Activated CD4-positive, alpha-beta T cell treated with anti-CD3 and anti-CD28 coated beads, Interleukin-2, amount 50 U/mL, for 48 hours (primary cell): ENCODE measurements around the gene FXR2.

Experiments used
- DNase-seq, 2 experiments: peaks; one replicate each; pipeline ENCODE4 v3.0.0-alpha.2; 2020

FXR2 gene

DNA sequence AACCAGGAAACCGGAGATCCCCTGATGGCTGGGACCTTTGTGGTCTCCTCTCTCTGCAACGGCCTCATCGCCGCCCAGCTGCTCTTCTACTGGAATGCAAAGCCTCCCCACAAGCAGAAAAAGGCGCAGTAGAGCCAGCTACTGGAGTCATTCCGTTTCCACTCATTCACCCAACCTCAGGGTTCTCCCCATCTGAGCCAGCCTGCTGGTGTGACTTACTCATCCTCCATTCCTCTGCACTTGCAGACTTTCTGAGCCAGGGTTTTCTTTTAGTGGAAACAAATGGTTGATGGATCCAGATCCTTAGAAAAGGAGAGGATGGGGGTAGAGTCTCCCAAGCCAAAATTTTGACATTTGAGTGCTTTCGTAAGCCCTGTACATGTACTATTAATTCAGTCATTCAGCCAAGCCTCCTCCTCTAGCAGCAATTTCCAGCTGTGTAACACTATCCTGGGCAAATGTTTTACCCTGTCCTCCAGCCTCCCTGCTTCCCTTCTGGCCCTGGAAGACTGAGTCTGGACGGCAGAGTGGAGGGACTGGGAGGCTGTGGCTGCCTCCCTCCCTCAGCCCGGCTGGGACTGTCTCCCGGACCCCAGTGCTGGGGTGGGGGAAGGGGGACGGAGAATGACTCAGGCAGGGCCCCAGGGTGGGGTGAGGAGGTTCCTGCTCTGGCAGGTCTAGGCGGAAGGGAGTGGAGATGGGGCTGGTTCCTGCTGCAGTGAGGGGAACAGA lies 27.1 kb downstream of the FXR2 start:
- DNase-seq, result no peak

- no peak for DNase-seq
Observed at GRCh38 chr17:7586673-7587419, 27.9 kb downstream of the FXR2 start.

DNA sequence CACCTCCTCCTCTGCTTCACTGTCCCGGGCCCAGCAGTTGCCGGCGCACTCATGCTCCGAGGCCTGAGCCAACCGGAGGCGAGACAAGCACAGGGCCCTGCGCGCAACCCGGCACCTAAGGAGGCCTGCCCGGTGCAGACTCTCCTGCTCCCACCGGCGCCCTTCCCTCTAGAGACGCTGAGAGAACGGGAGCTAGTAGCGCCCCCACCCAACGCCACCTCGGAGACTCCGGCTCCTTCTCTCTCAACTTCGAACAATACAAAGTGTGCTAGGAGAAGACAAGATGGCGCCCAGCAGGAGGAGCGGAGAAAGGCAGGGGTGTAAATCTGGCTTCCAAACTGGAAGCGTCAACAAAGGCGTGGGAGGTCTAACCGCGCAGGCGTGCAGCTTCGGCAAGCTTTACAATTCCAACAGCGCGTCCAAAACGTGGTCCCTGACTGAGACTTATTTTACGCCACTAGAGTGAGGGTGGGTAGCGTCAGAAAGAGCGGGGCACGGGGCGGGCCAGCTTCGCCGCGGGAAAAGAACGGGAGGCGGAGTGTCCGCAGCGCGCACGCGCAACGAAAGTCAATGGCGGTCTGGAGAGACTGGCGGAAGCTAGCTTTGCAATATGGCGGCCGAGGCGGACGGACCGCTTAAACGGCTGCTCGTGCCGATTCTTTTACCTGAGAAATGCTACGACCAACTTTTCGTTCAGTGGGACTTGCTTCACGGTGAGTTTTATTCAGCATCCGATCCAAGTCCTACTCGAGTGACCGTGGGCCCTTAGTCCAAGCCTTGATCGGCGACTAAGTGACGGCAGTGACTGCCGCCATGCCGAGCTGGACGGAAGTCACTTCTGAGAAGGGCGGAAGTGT lies 31.2 kb downstream of the FXR2 start, which contains the start of gene MPDU1:
Gene MPDU1, plus strand, starts transcription at position 600 of the 857 bp plus-strand sequence. Its CDS starts 11 bp downstream, at position 611.
- peak; percentile 94 to 96 for DNase-seq

- DNase-seq, result no peak
Observed at GRCh38 chr17:7582396-7583252, 32.1 kb downstream of the FXR2 start.

DNA sequence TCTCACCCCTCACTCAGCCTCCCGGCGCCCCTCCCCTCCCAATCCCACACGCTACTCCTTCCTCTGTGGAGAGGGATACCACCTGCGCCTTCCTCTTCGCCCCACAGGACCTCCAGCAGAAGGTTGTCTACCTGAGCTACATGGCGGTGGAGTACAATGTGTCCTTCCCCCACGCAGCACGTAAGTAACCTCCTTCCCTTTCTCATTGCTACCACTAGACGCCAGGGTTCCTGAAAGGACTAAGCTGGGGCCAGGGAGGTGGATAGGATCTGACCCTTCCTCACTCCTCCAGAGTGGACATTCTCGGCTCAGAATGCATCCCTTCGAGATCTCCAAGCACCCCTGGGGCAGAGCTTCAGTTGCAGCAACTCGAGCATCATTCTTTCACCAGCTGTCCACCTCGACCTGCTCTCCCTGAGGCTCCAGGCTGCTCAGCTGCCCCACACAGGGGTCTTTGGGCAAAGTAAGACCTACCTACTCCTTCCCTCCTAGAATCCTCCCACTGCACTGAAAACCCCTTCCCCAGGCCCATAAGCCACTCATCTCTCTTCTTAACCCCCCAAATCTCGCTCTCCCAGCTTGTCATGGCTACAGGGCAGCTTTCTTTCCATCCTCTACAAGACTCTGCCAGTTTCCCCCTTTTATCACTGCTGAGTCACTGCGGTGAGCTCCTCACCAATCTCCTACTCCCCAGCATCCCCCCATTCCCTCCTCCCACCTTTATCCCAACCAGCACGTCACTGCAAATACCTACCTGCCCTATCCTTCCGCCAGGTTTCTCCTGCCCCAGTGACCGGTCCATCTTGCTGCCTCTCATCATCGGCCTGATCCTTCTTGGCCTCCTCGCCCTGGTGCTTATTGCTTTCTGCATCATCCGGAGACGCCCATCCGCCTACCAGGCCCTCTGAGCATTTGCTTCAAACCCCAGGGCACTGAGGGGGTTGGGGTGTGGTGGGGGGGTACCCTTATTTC lies 33.8 kb downstream of the FXR2 start:
- DNase-seq, result no peak

DNA sequence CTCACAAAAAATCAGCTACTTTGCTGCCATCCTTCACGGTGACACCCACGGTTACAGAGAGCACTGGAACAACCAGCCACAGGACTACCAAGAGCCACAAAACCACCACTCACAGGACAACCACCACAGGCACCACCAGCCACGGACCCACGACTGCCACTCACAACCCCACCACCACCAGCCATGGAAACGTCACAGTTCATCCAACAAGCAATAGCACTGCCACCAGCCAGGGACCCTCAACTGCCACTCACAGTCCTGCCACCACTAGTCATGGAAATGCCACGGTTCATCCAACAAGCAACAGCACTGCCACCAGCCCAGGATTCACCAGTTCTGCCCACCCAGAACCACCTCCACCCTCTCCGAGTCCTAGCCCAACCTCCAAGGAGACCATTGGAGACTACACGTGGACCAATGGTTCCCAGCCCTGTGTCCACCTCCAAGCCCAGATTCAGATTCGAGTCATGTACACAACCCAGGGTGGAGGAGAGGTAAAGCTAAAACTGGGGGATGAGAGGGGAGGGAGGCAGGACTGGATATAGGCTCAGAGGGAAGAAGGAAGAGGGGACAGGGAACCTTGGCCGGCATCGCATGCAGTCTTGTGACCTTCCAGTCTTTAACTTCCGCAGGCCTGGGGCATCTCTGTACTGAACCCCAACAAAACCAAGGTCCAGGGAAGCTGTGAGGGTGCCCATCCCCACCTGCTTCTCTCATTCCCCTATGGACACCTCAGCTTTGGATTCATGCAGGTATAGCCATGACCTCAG lies 34.7 kb downstream of the FXR2 start:
- DNase-seq, result peak in 1 of 2 experiments; percentile 46

DNA sequence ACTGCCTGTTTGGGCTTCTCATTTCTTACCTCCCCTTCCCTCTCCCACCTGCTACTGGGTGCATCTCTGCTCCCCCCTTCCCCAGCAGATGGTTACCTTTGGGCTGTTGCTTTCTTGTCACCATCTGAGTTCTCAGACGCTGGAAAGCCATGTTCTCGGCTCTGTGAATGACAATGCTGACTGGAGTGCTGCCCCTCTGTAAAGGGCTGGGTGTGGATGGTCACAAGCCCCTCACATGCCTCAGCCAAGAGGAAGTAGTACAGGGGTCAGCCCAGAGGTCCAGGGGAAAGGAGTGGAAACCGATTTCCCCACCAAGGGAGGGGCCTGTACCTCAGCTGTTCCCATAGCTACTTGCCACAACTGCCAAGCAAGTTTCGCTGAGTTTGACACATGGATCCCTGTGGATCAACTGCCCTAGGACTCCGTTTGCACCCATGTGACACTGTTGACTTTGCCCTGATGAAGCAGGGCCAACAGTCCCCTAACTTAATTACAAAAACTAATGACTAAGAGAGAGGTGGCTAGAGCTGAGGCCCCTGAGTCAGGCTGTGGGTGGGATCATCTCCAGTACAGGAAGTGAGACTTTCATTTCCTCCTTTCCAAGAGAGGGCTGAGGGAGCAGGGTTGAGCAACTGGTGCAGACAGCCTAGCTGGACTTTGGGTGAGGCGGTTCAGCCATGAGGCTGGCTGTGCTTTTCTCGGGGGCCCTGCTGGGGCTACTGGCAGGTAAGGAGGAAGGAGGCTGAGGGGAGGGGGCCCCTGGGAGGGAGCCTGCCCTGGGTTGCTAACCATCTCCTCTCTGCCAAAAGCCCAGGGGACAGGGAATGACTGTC lies 35.5 kb downstream of the FXR2 start, which contains the start of gene CD68:
Gene CD68, plus strand, starts transcription at position 638 of the 833 bp plus-strand sequence. Its CDS starts 40 bp downstream, at position 678.
- peak; percentile 76 to 84 for DNase-seq

GRCh38 chr17:7577327-7578199 lies 37.1 kb downstream of the FXR2 start:
- no peak for DNase-seq

GRCh38 chr17:7576432-7576937 lies 38.2 kb downstream of the FXR2 start:
- DNase-seq, result no peak

DNA sequence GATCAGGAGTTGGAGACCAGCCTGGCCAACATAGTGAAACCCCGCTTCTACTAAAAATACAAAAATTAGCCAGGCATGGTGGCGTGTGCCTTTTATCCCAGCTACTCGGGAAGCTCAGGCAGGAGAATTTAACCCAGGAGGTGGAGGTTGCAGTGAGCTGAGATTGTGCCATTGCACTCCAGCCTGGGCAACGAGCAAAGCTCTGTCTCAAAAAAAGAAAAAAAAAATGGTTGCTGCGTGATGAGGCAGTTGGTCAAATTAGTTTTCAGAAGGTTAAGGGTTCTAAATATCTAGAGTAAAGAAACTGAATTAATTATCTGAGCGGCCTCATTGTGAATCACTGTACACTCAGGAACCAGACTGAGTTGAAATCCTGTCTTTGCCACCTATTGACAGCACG lies 38.7 kb downstream of the FXR2 start:
- DNase-seq, result no peak

- no peak for DNase-seq
Observed at GRCh38 chr17:7575481-7575883, 39.2 kb downstream of the FXR2 start.

GRCh38 chr17:7574176-7574953 lies 40.3 kb downstream of the FXR2 start:
- no peak for DNase-seq

GRCh38 chr17:7573324-7574080 lies 41.2 kb downstream of the FXR2 start:
- DNase-seq, result peak; percentile 89

DNA sequence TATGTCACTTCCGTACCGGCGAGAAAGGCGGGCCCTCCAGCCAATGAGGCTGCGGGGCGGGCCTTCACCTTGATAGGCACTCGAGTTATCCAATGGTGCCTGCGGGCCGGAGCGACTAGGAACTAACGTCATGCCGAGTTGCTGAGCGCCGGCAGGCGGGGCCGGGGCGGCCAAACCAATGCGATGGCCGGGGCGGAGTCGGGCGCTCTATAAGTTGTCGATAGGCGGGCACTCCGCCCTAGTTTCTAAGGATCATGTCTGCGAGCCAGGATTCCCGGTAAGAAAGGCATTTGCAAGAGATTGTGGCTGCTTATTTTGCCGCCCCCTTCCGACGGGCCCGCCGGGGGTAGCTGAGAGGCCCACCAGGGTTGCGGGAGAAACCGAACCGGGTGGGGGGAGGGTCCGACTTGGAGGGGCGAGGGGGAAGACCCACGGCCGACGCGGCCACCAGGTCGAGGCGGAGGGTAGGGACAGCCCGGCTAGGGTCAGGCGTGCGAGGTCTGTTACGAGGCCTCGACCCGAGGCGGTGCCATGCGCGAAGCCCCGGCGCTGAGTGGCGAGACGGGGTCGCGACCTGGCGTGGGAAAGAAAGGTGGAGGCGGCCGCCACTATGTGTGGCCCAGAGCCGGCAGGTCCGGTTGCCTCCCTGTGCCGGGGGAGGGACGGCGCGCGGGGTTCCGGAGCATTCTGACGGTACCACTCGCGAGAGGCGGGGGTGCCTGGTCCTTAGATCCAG lies 41.9 kb downstream of the FXR2 start:
- peak; percentile 100 for DNase-seq

- no peak for DNase-seq
Observed at GRCh38 chr17:7572338-7572587, 42.4 kb downstream of the FXR2 start.

- no peak for DNase-seq
Observed at GRCh38 chr17:7570351-7570750, 44.3 kb downstream of the FXR2 start.
